Measurements from ENCODE around the gene UFSP1.

The UFSP1 gene

DNA sequence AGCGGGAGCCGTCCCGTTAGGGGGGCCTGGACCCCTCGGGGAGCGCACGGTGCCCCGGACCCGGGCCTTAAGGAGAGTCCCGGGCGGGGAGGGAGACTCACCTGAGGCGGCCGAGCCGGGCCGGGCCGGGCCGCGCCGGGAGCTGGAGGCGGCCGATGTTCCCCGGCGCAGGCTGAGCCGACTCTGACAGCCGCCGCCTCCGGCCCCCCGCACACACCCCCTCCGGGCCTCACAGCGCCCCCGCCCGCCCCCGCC, 6.1 kb upstream of the UFSP1 start, which contains the start of gene ACHE:
Gene ACHE (minus strand): TSS at position 188 of the 255 bp plus-strand sequence. CDS start 1,656 bp downstream, outside the sequence.
- DNase-seq = no peak

DNA sequence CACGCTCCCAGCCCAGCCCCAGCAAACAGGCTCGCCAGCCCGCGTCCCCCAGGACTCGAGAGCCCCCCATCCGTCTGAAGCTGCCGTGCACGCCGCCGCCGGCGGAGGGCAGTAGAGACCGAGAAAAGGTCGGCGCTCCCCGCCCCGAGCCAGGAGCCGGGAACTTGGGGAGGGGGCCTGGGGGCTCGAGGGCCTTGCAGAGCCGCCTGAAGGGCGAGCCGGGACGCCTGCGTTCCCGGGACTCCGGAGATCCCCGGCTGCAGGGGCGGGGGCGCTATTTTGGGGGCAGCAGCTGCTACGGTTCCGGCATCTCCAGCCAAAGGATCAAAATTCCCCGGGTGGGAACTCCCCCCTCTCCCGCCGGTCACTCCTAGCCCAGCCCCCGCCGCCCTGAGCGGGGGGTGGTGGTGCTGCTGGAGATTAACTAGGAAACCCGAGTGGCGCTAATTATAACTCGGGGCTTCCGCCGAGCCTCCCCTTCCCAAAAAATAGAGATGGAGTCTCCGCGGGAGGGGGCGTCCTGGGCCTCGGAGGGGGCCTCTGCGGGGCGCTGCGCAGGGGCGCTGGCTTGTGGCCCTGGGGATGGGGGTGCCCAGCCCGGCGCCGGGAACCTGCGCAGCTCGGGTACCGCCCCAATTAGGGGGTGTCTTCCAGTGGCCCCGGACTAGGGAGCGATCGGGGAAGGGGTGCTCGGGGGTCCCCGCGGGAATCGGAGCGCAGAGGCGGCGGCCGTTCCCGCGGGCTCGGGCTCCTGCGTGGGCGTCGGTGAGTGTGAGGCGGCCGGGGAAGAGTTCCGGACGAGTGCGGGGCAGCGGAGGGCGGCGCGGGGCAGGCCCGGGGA, 5.6 kb upstream of the UFSP1 start:
- peak; percentile 59 for DNase-seq

DNA sequence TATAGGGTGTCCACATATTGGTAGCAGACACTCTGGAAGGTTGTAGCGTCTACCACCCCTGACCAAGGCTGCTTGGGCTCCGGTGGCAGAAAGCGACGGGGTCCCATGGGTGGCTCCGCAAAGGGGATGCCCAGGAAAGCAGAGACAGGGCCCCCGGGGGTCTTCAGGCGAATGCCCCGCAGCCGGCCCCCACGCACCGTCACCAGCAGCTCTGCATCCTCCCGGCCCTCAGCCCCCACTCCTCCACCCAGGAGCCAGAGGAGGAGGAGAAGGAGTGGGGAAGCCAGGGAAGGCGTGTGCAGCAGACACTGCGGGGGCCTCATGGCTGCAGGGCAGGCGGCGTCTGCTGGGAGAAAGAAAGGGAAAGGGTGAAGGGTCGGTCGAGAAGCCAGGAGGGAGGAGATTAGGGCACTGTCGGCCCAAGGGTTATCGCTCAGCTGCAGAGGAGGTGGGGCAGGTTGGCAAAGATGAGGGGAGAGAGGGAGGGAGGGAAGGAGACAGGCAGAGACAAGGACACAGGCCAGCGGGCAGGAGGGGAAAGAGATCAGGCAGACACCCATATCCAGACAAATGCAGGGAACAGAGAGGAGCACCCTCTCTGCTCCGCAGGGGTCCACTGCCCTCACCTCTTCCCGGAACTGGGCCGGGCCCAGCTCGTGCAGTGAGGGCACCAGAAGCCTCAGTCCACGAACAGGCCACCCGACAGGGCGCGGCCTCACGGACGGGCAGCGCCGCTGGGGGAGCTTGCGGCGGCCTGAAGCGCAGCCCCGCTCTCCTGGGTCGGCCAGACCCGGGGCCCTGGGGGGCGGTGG, 4.6 kb upstream of the UFSP1 start:
- DNase-seq = no peak

DNA sequence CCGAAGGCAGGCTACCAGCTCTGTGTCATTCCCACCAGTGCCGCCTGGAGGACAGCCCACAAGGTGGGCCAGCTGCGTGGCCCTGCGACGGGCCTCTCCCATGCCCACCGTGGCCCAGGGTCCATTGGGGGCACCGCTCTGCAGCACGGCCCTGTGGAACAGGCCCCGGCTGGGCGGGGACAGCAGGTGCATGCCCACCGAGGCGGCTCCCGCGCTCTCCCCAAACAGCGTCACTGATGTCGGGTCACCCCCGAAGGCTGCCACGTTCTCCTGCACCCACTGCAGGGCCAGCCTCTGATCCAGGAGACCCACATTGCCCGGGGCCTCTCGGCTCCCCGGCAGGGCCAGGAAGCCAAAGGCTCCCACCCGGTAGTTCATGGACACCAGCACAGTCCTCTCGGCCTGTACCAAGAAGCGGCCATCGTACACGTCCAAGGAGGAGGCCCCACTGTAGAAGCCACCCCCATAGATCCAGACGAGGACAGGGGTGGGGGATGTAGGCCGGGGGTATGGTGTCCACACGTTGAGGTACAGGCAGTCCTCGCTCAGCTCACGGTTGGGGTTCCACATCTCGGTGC, 3.9 kb upstream of the UFSP1 start:
- DNase-seq = no peak

DNA sequence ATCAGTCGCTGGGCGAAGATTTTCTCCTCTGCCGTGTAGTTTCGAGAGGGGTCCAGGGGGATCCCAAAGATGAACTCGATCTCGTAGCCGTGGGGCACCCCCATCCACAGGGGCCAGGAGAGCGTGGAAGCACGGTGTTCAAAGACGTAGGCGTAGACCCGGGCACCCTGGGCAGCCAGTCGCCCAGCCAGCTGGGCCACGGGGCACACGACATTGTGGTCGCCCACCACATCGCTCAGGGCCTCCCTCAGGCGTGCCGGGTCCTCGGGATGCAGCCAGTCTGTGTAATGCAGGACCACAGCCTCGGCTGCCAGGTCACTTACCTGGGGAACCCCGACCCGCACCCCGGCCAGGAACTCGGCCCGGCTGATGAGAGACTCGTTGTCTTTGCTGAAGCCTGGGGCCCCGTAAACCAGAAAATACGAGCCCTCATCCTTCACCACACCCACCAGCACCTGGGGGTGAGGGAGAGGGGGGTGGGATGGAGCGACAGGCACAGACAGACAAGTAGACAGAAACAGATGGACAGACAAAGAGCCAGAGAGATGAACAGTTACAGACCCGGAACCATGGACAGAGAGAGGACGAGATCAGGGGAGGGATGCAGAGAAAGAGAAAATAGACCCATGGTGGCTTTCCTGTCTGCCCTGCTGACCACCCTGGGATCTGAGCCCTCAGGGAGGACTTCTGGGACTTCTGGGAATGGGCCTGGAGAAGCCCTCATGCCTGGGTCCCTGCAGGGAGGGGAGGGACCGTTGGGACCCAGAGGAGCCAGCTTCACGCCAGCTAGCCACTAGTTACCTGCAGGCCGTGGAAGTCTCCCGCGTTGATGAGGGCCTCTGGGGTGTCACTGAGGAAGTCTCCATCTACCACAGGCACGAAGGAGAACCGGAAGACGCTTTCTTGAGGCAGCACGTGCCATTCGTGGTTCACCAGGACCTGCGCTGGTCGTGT, 3.1 kb upstream of the UFSP1 start:
- no peak for DNase-seq

DNA sequence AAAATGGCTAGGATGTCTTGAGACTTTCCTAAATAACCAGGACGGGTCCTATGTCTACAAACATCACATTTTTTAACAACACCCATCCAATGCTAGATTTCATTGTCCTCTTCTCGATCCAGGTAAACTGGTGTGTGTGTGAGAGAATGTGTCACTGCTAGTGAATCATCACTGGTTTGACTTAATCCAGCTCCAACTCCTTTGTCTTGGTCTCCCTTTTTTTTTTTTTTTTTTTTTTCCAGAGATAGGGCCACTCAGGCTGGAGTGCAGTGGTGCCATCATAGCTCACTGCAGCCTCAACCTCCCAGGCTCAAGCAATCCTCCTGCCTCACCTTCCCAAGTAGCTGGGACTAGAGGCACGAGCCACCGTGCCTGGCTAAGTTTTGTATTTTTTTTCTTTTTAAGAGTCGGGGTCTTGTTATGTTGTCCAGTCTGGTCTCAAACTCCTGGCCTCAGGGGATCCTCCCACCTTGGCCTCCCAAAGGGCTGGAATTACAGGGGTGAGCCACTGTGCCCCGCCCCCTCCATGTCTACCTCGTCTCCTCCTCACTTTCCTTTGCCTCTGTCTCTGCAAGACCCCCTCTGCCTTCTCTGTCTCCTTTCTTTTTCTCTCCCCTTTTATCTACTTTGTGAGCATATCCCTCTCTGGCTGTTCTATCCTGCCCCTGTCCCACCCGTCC, 2.2 kb upstream of the UFSP1 start:
- DNase-seq = no peak

DNA sequence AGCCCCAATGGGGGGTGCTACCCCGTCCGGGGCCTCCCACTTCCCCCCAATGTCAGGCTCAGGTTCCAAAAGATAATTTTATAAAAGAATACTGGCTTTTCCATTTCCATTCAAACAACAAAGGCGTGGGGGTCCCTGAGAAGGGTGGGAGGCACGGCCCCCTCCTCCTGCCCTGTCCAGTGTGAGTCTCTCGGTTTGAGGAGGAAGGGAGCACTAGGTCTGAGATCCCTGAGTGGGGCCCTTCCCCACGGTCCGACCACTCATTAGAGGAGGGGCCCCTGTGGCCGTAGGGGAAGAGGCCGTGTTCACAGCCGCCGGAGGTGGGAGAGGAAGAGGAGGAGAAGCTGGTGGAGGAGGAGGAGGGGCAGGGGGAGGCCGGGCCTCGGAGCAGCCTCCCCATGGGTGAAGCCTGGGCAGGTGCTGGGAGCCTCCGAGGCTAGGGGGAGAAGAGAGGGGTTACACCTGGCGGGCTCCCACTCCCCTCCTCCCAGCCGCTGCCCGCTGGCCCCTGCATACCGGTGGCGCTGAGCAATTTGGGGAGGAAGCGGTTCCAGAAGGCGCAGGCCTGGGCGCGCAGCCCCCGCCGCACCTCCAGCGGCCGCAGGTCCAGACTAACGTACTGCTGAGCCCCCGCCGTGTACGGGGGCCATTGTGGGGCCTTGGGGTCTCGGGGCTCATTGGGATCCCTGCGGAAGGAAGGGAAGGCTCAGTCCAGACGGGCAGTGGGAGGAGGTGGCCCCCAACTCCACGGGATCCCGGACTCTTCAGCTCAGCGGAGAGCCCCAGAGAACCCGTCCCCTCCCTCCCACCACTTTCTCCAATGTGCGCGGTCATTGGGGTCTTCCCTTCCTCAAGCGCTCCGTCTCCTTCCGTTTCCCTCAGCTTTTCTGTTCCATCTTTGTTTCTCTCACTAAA, 1.4 kb upstream of the UFSP1 start:
- peak; percentile 56 for DNase-seq

DNA sequence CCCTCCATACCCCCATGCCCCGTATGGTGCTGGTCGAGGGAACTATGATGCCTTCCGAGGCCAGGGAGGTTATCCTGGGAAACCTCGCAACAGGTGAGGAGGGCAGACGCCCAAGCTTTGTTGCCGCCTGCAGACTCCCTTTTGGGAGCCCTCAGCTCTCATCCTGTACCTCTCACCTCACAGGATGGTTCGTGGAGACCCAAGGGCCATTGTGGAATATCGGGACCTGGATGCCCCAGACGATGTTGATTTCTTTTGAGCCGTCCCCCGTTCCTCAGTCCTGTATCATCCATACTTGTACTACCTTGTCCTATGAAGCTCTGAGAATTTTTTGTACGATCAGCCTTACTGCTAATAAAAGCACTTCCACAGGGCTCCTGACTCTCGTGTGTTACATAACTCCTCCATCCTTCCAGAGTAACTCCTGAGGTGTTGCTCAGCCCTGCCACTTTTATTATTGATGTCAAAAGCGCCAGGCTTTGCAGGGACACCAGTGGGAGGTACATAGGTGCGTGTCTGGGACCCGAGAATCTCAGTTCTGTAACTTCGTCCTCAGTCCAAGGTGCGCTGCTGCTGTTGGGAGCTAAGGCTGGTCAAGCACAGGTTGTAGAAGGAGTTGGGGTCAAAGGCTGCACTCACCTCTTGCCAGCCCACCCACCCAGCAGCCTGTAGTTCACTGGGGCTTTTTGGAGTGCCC, 1.1 kb downstream of the UFSP1 start:
- DNase-seq = no peak

DNA sequence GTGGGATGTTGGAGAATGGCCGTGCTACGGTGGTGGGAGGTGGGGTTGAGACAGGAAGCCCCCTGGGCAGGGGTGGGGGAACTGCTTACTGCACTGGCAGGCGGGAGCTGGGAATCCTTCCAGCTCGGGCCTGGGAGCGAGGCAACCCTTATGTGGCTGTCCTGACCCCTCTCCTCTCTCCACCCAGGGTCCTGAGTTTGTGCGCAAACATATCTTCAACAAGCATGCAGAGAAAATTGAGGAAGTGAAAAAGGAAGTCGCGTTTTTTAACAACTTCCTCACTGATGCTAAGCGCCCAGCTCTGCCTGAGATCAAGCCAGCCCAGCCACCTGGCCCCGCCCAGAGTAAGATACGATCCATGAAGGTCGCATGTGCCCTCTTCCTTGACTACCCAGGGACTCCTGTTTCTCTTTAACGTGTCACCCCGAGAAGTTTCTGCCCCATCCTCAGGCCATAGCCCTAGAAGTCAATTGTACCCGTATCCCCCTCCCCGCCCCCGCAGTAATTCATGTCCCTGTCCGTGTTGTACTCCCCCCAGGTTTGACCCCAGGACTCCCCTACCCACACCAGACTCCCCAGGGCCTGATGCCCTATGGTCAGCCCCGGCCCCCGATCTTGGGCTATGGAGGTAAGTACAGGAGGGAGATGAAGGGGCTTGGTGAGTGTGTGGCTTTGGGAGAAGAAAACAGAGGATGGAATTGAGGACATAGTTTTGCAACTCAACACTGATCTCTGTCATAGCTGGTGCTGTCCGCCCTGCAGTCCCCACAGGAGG, 1.8 kb downstream of the UFSP1 start:
- no peak for DNase-seq

DNA sequence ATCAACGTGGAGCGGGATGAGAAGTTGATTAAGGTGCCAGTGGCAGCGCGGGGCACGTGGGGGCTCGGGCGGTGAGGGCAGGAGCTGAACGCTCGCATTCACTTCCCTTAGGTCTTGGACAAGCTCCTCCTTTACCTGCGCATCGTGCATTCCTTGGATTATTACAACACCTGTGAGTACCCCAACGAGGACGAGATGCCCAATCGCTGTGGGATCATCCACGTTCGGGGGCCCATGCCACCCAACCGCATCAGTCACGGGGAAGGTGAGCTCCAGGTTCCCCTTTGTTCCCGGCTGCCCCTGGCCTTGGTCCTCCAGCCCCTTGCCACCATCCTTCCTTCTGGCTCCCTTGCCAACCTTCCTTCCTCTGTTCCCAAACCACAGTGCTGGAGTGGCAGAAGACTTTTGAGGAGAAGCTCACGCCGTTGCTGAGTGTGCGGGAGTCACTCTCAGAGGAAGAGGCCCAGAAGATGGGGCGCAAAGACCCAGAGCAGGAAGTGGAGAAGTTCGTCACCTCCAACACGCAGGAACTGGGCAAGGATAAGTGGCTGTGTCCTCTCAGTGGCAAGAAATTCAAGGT, 2.5 kb downstream of the UFSP1 start:
- no peak for DNase-seq

DNA sequence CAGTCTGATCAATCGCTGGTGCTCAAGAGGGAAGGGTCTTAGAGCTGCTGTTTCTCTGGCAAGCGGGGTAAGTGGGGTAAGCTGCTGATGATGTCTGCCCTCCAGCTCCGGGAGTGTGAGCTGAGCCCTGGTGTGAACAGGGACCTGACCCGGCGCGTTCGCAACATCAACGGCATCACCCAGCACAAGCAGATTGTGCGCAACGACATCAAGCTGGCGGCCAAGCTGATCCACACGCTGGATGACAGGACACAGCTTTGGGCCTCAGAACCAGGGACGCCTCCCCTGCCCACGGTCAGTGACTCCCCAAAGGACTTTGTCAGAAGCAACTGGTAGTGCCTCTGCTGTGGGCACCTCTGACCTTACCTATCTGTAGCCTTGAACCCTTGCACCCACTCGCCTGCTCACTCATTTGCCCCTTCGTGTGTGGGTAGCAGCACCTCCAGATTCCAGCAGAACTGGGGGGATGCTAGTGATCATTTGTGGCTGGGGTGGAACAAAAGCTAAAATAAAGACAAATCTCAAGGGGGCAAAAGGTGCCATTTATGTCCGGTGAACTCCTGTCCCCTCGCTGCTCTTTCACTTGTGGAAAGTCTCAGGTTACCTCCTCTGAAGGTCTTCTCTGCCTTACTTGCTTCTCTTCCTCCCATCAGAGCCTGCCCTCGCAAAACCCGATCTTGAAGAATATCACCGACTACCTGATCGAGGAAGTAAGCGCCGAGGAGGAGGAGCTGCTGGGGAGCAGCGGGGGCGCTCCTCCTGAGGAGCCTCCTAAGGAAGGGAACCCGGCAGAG, 3.2 kb downstream of the UFSP1 start:
- DNase-seq = no peak

DNA sequence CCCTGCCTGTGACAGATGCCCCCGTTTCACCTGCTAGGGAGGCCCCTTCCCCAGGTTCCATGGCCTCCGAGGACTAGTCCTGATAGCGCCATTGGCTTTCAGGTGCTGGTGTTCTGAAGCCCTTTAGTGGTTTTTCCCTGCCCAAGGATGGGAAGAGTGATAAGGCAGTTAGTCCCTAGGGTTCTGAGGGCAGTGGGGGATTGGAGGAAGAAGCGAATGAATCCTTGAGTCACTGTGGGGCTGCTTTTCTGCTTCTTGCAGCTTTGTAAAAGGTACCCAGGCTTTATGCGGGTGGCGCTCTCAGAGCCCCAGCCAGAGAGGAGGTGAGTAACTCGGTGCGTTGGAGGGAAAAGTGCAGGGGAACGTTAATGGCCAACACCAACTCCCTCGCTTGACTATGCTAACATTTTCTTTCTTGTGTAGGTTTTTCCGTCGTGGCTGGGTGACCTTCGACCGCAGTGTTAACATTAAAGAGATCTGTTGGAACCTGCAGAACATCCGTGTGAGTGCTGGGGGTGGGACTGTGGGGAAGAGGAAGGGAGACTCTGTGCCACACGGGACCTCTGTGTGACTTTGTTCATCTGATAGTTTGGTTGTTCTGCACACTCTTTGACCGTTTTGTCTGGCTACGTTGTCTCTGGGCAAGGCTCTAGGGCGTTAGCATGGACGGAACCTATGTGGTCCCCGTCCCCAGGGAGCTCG, 3.9 kb downstream of the UFSP1 start:
- DNase-seq = no peak

DNA sequence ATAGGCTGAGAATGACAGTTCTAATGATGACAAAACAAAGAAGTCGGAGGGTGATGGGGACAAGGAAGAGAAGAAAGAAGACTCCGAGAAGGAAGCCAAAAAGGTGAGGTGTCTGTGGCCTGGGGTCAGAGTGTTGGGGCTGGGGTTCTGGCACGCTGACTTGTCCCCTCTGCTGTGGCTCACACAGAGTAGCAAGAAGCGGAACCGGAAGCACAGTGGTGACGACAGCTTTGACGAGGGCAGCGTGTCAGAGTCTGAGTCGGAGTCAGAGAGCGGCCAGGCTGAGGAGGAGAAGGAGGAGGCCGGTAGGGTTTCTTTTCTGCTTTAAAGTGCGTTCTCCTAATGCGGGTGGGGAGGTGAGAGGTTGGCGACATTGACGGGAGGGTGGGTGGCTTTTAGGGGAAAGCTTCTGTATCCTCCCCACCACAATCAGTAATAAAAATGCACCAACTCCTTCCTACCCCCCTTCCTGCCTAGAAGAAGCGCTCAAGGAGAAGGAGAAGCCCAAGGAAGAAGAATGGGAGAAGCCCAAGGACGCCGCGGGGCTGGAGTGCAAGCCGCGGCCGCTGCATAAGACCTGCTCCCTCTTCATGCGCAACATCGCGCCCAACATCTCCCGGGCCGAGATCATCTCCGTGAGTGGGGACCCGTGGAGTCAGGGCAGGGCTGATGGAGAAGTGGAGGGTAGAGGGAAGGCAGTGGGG, 4.6 kb downstream of the UFSP1 start:
- no peak for DNase-seq

DNA sequence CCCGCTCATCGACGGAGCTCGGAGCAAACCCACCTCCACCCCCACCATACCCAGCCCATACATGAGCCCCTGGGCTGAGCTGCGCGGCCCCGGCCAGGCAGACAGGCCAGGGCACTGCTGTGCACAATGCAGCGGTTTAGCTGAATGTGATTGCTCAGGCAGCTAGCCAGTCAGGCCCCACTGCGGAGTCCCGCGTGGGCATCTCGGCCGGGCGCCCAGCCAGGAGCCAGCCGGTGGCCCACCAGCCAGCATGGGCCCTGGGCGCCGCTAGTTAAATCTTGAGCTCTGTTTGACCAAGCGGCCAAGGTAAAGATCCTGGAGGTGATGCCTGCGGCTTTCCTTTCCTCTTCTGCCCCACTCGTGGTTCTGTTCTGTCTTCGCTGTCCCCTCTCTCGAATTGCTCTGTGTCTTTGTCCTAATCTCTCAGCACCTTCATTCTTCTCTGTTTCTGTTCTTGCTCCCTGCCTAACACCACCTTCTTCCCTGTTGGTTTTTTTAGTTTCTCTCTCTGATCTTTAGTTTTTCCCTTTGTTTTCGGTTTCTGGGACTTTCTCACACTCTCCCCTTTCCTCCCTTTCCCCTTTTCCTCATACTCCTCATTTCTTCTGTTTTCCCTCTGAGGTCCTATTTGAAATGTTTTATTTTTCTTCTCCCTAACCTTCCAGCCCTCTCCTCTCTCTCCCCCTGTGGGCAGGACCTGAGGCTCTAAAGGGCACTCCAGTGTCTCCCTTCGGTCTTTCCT, 6.6 kb downstream of the UFSP1 start:
- no peak for DNase-seq

DNA sequence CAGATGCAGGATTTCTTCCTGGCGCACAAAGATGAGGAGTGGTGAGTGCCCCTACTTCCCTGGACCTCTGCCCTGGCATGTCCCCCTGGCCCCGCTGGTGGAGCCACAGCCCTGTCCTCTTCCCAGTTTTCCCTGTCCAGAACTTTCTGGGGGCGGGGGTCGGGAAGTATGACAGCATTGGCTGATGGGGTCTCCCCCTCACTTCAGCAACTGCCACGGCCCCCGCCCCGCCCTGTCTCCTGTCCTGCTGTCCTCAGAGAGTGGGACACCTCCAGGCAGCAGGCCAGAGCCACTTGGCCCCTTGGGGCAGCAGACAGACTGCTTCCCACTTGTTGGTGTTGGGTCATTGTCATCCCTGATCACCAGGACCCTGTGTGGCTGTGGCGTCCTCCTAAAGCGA, 7.3 kb downstream of the UFSP1 start:
- DNase-seq = no peak

DNA sequence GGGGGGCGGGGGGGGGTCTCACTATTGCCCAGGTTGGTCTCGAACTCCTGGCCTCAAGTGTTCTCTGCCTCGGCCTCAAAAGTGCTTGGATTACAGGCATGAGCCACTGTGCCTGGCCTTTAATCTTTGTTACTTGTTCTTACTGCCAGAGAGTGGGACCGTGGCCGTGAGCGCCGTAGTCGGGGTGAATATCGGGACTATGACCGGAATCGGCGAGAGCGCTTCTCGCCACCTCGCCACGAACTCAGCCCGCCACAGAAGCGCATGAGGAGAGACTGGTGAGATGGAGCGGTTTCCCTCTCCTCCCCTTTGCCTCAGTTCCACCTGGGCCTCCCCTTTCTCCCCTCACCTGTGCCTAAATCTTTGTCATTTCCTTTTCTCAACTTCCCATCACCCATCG, 8.4 kb downstream of the UFSP1 start:
- DNase-seq = no peak

Data from NCI-H69 (cell line).